HepG2 (cell line): ENCODE results near the gene E2F1. TPM values are rescaled to one million over a fixed set of nuclear protein-coding genes. Genes with fewer than 3 reads are reported as not detected.

ENCODE experiments used
- BCL6 ChIP-seq: IDR thresholded peaks from 2 replicates; pipeline ENCODE4 v1.6.1; 2016; ENCODE audit warnings: missing genetic modification reagents, missing compliant biosample characterization
- BRCA1 ChIP-seq: sonication (generic); formaldehyde crosslinking; IDR thresholded peaks from 2 replicates; pipeline ENCODE4 v1.4.0; 2020; ENCODE audit warnings: missing genetic modification reagents
- CENPX ChIP-seq: sonication (generic); formaldehyde crosslinking; IDR thresholded peaks from 2 replicates; pipeline ENCODE4 v1.9.0; 2021; ENCODE audit warnings: mild to moderate bottlenecking, missing genetic modification reagents, moderate library complexity
- DNMT3B ChIP-seq: conservative IDR thresholded peaks from 2 replicates; pipeline ENCODE4 v1.6.1; 2016; ENCODE audit warnings: missing biosample characterization, control low read depth
- GTF2F1 ChIP-seq: fragments of 150-350 bp; IDR thresholded peaks from 2 replicates; pipeline ENCODE4 v1.6.1; 2014; ENCODE audit warnings: low read length
- PHB2 ChIP-seq: fragments of 450-650 bp; IDR thresholded peaks from 2 replicates; pipeline ENCODE4 v1.6.1; 2018; ENCODE audit not compliant: partially characterized antibody
- SALL1 ChIP-seq: sonication (generic); formaldehyde crosslinking; IDR thresholded peaks from 2 replicates; pipeline ENCODE4 v1.8.0; 2022; ENCODE audit warnings: mild to moderate bottlenecking, missing genetic modification reagents
- ZFP62 ChIP-seq: sonication (generic); formaldehyde crosslinking; IDR thresholded peaks from 2 replicates; pipeline ENCODE4 v1.4.0; 2020; ENCODE audit warnings: missing genetic modification reagents
- ZKSCAN8 ChIP-seq: IDR thresholded peaks from 2 replicates; pipeline ENCODE4 v1.6.1; 2016; ENCODE audit warnings: borderline replicate concordance, missing genetic modification reagents, missing compliant biosample characterization
- ZMYM4 ChIP-seq: sonication (generic); formaldehyde crosslinking; IDR thresholded peaks from 2 replicates; pipeline ENCODE4 v1.8.1; 2023; ENCODE audit warnings: mild to moderate bottlenecking, missing genetic modification reagents
- ZNF18 ChIP-seq: sonication (generic); formaldehyde crosslinking; IDR thresholded peaks from 2 replicates; pipeline ENCODE4 v1.8.0; 2022; ENCODE audit warnings: mild to moderate bottlenecking, missing genetic modification reagents; ENCODE audit not compliant: insufficient replicate concordance
- ZNF256 ChIP-seq: sonication (generic); formaldehyde crosslinking; conservative IDR thresholded peaks from 2 replicates; pipeline ENCODE4 v1.4.0; 2020; ENCODE audit warnings: missing genetic modification reagents
- ZNF282 ChIP-seq: fragments of 450-650 bp; IDR thresholded peaks from 2 replicates; pipeline ENCODE4 v1.6.1; 2018; ENCODE audit not compliant: partially characterized antibody
- ZNF333 ChIP-seq: sonication (generic); formaldehyde crosslinking; IDR thresholded peaks from 2 replicates; pipeline ENCODE4 v1.4.0; 2020; ENCODE audit warnings: mild to moderate bottlenecking, missing genetic modification reagents, borderline replicate concordance
- ZNF589 ChIP-seq: sonication (generic); formaldehyde crosslinking; conservative IDR thresholded peaks from 2 replicates; pipeline ENCODE4 v1.8.0; 2022; ENCODE audit warnings: mild to moderate bottlenecking, moderate library complexity, missing genetic modification reagents
- ZNF770 ChIP-seq: sonication (generic); formaldehyde crosslinking; IDR thresholded peaks from 2 replicates; pipeline ENCODE4 v1.5.0; 2020; ENCODE audit warnings: mild to moderate bottlenecking, missing genetic modification reagents
- ZSCAN25 ChIP-seq: sonication (generic); formaldehyde crosslinking; IDR thresholded peaks from 2 replicates; pipeline ENCODE4 v1.8.0; 2022; ENCODE audit warnings: mild to moderate bottlenecking, missing genetic modification reagents
- ZZZ3 ChIP-seq: sonication (generic); formaldehyde crosslinking; IDR thresholded peaks from 2 replicates; pipeline ENCODE4 v1.4.0; 2020; ENCODE audit warnings: missing genetic modification reagents, mild to moderate bottlenecking, borderline replicate concordance
- polyA plus RNA-seq, 8 experiments: library from polyadenylated mRNA; depleted of rRNA in 3 of 8; stranded (reverse) in 7 of 8; unstranded in 1 of 8; fragments of >200 nt; fragmentation: Illumina TruSeq in 4 of 8; extraction: Trizol in 4 of 8; gene quantifications; 2 replicates each; pipeline versions ENCODE4 v1.2.1 to v1.2.3, GENCODE V29; 2011 to 2016; ENCODE audit warnings: low read depth in 4 of 8, missing spikeins in 1 of 8, mixed read lengths in 1 of 8; ENCODE audit not compliant: insufficient read depth in 1 of 8
- total RNA-seq, 5 experiments: library from RNA; depleted of rRNA; stranded (reverse); fragments of >200 nt; fragmentation: Illumina TruSeq; extraction: Trizol; gene quantifications; 2 replicates each; pipeline ENCODE4 v1.2.3, GENCODE V29; 2016; ENCODE audit warnings: low read depth in 1 of 5
- TF ChIP-seq, protein P1 (sequence below): sonication (generic); formaldehyde crosslinking; IDR thresholded peaks from 2 replicates; pipeline ENCODE4 v1.8.0; 2023; ENCODE audit warnings: mild to moderate bottlenecking, missing genetic modification reagents
- TF ChIP-seq, protein P2 (sequence below): sonication (generic); formaldehyde crosslinking; IDR thresholded peaks from 2 replicates; pipeline ENCODE4 v1.5.0; 2020; ENCODE audit warnings: mild to moderate bottlenecking, missing genetic modification reagents, borderline replicate concordance
- TF ChIP-seq, protein P3 (sequence below): sonication (generic); formaldehyde crosslinking; conservative IDR thresholded peaks from 2 replicates; pipeline ENCODE4 v1.8.0; 2022; ENCODE audit warnings: mild to moderate bottlenecking, moderate library complexity, missing genetic modification reagents

The E2F1 gene
- total and polyA plus RNA-seq, 2 of the 13 experiments (the other 11 are each of a cell fraction or from before 2014, with no cell fraction given): 25.5 to 39.4 TPM

- TF ChIP-seq, protein P1, sequence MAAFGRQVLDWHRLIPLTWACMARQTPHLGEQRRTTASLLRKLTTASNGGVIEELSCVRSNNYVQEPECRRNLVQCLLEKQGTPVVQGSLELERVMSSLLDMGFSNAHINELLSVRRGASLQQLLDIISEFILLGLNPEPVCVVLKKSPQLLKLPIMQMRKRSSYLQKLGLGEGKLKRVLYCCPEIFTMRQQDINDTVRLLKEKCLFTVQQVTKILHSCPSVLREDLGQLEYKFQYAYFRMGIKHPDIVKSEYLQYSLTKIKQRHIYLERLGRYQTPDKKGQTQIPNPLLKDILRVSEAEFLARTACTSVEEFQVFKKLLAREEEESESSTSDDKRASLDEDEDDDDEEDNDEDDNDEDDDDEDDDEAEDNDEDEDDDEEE (CRISPR knock-in tag): peak; percentile 39; the same call in 1 of the 2 replicates
- peak; percentile 77 for TF ChIP-seq ZNF589 (CRISPR knock-in tag)
- TF ChIP-seq ZMYM4 (CRISPR knock-in tag): peak; percentile 83
- peak; percentile 85 for TF ChIP-seq ZNF256 (CRISPR knock-in tag)
- no peak for TF ChIP-seq ZFP62 (CRISPR knock-in tag)
- no peak for TF ChIP-seq ZSCAN25 (CRISPR knock-in tag)
- TF ChIP-seq ZKSCAN8: peak; percentile 51; the same call in 1 of the 2 replicates
- TF ChIP-seq ZNF770 (CRISPR knock-in tag): 0 out of 2 replicates have a peak, but pooled peaks have one; percentile 7
- TF ChIP-seq, protein P2, sequence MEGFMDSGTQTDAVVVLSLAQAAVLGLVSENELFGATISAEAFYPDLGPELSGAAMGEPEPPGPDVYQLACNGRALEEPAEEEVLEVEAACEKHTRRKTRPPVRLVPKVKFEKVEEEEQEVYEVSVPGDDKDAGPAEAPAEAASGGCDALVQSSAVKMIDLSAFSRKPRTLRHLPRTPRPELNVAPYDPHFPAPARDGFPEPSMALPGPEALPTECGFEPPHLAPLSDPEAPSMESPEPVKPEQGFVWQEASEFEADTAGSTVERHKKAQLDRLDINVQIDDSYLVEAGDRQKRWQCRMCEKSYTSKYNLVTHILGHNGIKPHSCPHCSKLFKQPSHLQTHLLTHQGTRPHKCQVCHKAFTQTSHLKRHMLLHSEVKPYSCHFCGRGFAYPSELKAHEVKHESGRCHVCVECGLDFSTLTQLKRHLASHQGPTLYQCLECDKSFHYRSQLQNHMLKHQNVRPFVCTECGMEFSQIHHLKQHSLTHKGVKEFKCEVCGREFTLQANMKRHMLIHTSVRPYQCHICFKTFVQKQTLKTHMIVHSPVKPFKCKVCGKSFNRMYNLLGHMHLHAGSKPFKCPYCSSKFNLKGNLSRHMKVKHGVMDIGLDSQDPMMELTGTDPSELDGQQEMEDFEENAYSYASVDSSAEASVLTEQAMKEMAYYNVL (CRISPR knock-in tag): no peak; the same call in 1 of the 2 replicates
- TF ChIP-seq GTF2F1: no peak
- TF ChIP-seq ZNF282: no peak
- TF ChIP-seq BCL6 (CRISPR knock-in tag): peak; percentile 41; the same call in 1 of the 2 replicates
- no peak for TF ChIP-seq PHB2
- no peak for TF ChIP-seq DNMT3B (CRISPR knock-in tag)
- no peak for TF ChIP-seq CENPX
- peak; percentile 55; the same call in 1 of the 2 replicates for TF ChIP-seq ZNF333 (CRISPR knock-in tag)
- TF ChIP-seq ZNF18: no peak
- TF ChIP-seq BRCA1 (CRISPR knock-in tag): no peak
- TF ChIP-seq ZZZ3 (CRISPR knock-in tag): 0 out of 2 replicates have a peak, but pooled peaks have one; percentile 39
- TF ChIP-seq SALL1 (CRISPR knock-in tag): peak; percentile 90
- TF ChIP-seq, protein P3, sequence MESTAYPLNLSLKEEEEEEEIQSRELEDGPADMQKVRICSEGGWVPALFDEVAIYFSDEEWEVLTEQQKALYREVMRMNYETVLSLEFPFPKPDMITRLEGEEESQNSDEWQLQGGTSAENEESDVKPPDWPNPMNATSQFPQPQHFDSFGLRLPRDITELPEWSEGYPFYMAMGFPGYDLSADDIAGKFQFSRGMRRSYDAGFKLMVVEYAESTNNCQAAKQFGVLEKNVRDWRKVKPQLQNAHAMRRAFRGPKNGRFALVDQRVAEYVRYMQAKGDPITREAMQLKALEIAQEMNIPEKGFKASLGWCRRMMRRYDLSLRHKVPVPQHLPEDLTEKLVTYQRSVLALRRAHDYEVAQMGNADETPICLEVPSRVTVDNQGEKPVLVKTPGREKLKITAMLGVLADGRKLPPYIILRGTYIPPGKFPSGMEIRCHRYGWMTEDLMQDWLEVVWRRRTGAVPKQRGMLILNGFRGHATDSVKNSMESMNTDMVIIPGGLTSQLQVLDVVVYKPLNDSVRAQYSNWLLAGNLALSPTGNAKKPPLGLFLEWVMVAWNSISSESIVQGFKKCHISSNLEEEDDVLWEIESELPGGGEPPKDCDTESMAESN (CRISPR knock-in tag): peak; percentile 85
Measured at GRCh38 chr20:33686100-33686983, at the start of gene E2F1 (continued).
